Stimulated activated CD8-positive, alpha-beta memory T cell treated with anti-CD3 and anti-CD28 coated beads, Interleukin-7, amount 100 ng/mL, for 4 hours (primary cell): ENCODE data around the gene FAM72C.
"Not testable (repeated sequence)": the region's sequence is repeated elsewhere in the genome, so short reads cannot be mapped to it uniquely, and the experiment has no call there.

Experiments
- DNase-seq, 2 donors: peaks; one replicate each; pipeline ENCODE4 v3.0.0-alpha.2; 2020; ENCODE audit warnings: low read depth in 2 of 2

The FAM72C gene

DNA sequence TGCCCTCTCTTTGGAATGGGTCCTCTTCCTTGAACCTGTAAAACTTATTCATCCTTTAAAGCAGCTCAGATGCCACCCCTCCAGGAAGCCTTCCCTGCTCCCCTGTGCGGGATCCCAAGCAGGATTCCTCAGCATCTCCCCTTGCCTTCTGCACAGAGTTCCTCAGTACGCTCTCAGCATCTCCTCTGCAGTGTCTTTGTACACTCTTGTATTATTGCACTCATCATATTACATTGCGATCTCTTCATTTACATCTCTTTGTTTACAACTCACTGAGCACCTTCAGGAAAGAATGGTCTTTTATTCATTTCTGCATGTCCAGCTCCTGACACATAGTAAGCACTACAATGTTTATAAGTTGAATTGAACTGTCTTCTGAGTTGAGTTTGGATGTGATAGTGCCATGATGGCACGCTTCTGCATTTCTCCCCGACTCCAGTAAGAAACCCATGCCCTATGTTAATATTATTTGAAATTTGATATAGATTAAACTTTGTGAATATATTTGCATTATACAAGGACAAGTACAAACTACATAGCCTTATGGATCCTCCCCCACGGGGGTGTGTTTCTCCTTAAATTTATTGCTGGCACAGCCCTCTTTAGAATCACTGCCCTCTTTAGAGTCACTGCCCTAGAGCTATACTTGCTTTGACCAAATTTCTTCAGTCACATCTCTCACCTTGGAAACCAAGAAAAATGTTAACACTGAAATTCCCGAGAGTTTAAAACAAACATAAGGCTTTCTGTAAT, 13.1 kb upstream of the FAM72C start:
- DNase-seq = not testable (repeated sequence)

DNA sequence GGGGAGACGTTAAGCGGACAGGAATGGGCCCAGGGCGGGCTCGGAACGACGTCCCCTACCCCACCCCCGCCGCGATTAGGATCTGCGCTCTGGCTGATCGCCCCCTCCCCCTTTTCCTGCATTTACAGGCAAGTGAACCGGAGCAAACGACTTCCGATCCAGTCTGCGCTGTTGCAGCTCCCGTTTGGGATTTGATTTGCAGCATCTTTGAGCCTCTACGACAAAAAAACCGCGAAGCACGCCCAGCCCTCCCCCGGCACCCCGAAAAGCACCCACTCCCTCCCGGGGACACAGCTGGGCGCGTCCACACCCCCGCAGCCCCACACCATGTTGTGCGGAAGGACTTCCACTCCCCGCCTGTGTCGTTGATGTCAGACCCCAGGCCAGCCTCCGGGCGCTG, 2.6 kb upstream of the FAM72C start:
- not testable (repeated sequence) for DNase-seq

DNA sequence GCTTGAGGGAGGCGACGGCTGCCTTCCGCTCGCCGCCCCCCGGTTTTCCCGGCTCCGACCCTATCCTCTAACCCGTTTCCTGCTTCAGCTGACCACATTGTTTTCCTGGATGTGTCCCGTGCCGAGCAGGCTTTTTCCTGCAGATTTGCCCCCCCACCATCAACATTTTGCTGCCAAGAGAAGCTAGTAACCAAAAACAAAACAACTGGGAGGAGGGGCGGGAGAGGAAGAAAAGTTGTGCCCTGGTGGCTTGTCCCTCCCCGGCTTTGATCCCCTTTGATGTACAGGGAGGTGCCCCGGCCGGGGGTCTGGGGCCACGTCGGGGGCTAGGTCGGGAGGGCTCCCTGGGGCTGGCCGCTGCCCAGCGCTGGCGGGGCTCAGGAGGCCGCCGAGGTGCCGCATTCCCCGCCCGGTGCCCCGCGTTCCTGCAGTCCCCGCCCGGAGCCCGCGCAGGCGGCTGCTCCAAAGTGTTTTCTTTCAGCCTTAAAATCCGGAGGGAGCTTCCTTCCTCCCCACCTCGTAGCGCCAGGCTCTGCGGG, 2.2 kb upstream of the FAM72C start:
- DNase-seq = not testable (repeated sequence)

DNA sequence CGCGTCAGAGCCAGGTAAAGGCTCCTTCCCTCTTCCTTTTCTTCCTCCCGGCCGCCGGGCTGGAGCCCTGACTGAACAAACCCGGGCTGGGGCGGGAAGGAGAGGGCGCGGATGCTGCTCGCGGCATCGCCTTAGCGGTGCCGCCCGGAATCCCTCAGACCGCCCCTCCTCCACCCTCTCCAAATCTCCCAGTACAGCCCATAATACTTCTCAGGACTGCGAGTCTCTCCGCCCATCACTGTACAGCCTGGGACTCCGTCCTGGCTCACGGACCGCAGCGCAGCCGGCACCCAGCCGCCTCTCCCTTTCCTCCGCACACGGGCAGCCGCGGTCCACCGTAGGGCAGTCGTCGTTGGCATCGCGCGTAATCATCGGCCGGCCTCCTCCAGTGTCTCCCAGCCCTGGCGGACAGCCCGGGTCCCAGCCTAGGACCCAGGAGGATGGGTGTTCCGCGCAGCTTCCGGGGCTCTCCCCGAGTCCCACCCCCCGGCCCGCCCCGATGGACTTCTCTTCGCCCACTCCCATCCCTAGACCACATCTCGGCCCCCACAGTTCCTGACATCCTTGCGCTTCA, 1.1 kb upstream of the FAM72C start:
- not testable (repeated sequence) for DNase-seq

DNA sequence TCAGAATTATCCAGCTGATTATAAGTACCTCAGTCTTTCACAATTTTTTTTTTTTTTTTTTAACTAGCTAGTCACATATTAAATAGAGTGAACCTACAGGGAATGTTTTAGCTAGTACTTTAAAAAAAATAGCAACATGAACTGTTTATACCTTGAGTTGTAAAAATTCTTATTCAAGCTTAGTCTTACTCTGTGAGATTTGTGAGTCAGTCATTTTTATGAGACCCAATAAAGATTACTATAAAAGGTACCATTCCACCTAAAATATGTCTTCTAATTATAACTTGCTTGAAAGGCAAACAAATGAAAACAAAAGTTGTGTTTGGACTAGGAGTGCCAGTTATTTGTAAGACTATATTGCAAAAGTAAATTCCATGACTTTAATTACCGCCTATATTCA, 5.9 kb downstream of the FAM72C start:
- not testable (repeated sequence) for DNase-seq

DNA sequence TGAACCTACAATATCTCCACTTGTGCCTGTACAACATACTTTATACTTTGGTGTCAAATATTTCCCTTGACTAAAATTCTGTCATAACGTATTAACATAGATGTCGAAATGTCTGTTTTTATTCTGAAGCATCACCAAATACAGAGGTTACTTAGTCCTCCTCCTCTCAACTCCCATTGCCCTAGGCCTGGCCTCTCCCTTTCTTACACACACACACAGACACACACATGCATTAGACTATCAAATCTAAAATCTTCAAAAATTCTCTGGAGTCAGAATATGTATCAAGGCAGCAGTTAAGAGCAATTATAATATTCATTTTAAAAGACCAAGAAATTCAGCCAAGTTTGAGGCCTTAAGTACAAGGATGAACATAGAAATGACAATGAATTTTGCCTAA, 7.5 kb downstream of the FAM72C start:
- DNase-seq = not testable (repeated sequence)

DNA sequence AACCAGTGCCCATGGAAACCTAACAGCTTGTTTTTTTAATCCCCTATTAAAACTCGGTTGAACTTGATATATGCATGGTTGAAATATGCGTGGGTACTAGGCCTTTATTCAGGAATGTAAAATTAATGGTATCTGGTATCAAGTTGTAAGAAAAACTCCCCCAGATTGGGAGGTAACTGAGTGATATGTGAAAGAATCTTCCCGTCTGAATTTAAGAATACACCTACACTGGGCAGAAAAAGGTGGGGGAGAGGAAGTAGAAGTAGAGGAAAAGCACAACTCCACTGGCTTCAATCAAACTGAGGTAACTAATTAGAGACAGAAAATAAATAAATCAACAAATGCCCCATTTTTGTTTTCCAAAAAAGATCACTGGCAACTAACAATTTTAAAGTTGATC, 15.9 kb downstream of the FAM72C start:
- DNase-seq = not testable (repeated sequence)

DNA sequence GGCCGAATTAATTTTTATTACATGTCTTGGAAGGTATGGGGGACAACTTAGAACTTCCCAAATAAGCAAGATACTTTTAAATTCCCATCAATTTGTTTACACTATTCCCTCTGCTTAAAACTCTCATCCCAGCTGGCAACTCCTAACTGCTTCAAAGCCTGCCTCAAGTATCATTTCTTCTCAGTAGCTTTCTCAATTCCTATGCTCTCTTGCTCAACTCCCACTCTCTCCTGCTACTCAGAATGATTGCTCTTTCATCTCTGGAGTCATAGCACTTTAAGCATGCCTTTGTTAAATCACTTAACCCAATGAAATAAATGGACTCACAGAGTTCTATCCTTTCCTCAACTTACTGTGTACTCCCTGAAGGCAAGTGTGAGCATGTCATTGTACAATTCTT, 18.9 kb downstream of the FAM72C start:
- DNase-seq = not testable (repeated sequence)

DNA sequence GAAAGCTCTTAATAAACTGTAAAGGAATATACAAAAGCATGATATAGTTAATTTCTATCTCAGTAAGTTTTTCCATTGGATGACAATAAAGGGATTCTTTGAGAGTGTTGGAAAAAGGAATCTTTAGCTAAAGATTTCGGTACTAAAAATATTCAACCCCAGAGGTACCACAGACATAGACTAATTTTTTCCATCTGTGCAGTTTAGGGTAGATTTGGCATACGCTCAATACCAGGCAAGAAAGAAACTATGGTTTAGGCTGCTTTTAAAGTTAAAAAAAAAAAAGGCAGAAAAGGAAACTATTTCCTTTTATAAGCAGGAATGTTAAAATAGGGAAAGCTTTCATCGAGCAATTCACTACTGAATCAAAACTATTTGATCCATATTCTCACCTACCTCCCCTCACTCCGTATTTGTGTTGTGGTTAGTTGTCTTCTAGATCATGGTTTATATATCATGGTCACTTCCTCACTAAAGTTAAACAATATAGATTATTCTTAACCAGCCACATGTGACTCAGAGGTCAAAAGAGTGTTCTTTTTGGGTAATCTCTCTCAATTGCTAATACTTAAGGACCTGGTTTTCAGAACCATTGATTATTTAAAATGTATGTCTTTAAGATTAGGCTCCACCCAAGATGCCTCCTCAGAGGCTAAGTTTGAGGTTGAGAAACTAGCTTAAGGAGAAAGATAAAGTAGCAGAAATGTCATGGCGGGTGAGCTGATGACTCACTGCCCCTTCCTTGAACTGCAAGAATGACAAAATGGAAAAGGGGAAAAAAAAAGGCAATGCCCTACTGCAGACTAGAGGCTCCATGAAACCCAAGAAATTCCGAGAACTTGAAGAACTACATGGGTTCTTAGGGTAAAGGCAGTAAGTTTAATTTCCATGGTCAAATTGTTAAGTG, 20.0 kb downstream of the FAM72C start:
- not testable (repeated sequence) for DNase-seq

DNA sequence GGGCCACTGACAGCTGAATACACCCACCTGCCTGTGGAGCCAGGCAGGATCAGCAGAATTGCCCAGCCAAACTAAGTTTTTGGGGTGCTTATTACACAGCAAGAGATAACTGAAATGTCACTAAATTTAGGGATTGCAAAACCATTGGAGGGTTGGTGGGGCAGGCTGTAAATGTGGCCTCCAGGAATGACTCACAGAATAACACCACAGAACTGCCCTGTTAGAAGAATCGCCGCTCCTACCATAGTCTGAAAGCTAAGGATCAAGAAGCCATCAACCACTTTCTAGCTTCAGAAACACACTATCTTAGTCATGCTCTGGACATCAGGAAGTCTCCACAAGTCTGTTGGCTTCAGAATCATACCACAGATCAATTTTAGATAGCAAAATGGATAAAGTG, 24.0 kb downstream of the FAM72C start:
- not testable (repeated sequence) for DNase-seq

DNA sequence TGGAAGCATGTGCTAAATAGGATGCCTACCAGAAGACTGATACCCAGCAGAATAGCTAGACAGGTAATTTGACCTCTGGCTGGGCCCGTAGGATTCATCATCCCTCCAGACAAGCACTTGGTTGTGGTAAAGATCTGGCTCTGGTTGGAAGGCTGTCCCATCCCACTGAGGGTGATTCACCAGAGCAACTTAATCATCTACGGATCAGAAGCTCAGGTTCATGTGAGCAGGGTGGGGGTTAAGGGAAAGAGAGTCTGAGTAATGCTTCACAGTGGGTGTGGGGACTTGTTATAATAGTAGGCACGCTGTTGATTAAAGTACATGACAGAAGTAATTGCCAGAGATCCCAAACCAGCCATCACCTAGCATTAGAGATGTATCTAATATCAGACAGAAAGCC, 26.5 kb downstream of the FAM72C start:
- DNase-seq = not testable (repeated sequence)

DNA sequence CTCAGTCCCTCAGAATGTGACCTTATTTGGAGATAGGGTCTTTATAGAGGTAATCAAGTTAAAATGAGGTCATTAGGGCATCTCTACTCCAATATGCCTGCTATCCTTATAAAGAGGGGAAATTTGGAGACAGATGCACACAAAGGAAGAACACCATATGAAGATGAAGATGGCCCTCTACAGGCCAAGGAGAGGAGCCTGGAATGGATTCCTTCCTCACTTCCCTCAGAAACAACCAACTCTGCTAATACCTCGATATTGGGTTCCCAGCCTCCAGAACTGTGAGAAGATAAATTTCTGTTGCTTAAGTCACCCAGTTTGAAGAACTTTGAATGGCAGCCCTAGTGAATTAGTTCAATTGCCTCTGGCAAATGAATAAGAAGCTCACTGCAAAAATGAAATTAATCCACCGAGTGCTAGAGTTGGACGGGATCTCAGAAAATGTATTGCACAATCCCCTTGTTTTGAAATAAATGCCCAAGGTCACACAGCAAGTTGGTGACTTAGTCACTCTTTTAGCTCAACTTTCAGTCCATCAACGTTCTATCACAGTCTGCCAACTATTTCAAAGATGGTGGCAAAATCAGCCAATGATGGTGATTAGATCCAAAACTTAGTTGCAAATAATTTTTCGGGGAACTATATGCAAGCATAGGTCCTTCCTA, 27.1 kb downstream of the FAM72C start:
- not testable (repeated sequence) for DNase-seq

DNA sequence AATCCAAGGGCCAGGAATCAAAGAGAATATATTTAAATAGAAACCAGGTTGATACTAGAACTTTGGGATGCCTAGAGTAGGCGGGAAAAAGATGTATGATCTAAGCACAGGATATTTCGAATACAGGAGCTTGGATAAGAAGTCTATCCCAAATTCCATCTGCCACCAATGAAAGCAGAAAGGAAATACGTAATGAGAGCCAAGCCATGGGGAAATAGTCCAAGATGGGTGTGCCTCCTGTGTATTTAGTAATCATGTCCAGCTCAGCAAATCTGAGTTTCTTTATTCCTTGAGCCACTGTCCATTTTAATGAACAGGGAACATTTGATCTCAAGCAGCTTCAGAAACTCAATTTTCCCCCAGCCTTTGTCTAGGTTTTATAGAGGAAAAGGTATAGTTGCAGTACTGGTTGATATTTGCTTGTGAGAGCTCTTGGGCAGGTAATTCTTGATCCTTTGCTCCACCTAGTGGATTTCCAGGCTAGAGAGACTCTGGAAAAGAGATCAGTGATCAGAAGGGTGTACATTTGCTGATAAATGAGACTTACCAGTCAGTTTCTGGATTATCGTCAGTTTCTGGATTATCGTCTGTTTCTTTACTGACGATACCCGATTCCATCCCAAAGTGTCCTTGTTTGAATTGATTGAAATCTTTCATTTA, 28.3 kb downstream of the FAM72C start:
- not testable (repeated sequence) for DNase-seq

DNA sequence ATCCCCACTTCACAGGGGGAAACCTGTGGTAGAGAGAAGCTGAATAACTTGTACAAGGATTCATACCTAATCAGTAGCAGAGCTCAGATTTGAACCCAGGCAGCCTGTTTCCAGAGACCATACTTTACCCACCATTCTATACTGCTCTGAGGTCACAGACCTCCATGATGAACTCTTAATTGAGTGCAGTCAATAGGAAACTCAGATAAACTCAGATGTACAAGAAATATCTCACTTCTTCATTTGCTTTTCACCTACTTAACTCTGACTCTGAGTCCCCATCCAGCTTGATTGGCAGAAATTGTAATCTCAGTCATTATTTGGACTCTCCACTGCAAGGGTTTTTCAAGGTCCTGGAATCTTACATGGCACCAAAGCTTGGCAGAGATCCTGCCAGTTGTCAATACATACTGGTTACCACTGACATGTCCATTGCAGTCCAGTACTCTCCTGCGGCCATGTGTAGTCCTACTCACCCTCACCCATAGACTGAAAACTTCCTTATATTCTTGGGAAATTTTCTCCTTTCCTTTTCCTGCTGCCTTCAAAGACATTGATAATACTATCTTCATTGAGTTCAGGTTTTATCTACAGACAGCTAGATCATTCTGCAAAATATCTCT, 29.4 kb downstream of the FAM72C start:
- not testable (repeated sequence) for DNase-seq

DNA sequence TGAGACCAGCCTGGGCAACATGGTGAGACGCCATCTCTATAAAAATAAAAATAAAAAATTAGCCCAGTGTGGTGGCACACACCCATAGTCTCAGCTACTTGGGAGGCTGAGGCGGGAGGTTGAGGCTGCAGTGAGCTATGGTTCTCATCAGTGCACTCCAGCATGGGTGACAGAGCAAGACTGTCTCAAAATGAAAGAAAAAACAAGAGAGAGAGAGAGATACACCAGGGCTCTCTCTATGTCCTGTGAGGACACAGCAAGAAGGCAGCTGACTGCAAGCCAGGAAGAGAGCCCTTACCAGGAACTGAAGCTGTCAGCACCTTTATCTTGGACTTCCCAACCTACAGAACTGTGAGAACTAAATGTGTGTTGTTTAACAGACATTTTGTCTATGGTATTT, 32.1 kb downstream of the FAM72C start:
- DNase-seq = not testable (repeated sequence)

DNA sequence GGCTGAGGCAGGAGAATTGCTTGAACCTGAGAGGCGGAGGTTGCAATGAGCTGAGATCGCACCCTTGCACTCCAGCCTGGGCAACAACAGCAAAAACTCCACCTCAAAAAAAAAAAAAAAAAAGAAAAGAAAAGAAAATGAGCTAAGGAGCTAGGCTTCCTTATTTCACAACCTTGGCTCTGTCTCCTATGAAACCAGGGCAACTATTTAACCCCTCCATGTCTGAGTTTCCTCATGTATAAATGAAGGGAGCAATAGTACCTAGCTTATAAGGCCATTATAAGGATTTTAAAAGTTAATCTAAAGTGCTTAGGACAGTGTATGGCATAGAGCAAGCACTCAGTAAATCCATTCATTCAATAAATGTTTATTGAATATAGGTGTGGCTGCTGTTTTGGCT, 32.9 kb downstream of the FAM72C start:
- not testable (repeated sequence) for DNase-seq

DNA sequence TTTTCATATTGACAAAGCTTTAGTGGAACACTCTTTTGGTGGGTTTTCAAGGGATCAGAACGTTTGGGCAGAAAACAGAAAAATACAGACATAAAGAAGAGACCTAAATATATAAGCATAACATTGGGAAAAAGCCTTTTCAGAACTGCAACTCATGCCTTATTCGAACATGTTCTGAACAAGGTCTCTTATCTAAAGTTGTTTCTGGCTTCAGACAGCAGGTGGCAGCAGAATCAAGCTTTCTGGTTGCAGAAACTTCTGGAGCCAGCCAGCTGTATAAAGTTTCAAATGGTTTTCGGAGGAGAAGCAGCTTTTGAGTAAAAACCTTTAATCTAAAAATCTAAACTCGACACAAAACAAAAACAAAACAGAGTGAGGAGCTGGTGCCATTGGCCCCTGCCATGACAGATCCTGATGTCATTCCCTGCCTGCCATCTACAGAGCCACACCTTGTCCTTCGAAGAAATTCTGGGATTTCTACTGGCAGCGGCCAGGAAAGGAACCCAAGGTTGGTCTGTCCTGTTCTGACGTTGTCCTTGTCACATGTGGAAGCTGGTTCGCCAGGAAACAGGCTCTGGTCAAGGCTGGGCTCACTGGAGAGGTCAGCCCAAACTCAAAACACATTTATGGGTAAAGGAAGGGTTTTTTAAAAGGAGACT, 35.2 kb downstream of the FAM72C start:
- DNase-seq = peak; percentile 1 to 21

DNA sequence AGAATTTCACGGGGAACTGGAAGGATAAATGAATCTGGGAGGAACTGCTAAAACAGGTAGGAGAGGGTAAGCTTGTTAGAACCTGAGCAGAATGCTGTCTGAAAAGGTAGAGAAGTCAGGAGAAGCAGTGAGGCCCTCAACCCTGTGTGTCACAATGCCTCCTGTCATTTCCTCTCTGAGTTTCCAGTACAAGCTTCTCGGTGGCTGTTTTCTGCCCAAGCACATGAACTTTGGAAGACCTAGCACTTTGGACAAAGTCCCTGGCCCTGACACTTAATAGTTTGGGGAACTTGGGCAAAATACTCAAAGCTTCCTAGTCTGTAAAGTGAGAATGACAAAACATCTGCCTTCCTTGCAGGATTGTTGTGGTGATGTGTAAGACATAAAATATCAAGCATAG, 52.7 kb downstream of the FAM72C start:
- DNase-seq = not testable (repeated sequence)

DNA sequence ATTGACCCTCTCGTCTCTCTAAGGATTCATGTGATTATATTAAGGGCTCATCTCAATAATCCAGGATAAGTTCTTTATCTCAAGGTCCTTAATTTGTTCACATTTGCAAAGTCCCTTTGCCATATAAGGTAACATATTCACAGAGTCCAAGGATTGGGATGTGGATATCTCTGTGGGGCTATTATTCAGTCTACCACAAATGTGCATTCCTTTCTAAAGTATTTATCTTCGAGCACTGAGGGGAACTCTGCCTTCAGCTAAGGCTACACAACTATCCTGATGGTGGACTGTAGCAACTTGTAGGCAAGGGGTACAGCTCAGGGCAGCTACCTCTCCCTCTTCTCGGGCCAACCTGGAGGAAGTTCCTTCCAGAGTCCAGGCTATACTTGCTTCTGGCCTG, 53.2 kb downstream of the FAM72C start:
- DNase-seq = not testable (repeated sequence)

DNA sequence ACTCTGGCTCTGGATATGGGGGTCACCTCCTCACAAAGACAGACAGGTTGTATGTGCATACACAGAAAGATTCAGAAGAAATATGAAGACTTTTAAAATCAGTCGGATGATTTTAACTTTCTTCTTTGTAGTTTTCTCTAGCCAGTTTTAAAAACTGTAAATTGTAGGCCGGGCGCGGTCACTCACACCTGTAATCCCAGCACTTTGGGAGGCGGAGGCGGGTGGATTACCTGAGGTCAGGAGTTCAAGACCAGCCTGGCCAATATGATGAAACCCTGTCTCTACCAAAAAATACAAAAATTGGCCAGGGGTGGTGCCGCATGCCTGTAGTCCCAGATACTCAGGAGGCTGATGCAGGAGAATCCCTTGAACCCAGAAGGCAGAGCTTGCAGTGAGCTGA, 58.1 kb downstream of the FAM72C start:
- DNase-seq = not testable (repeated sequence)
